Measurements from ENCODE around the gene ASTN2.

The ASTN2 gene

DNA sequence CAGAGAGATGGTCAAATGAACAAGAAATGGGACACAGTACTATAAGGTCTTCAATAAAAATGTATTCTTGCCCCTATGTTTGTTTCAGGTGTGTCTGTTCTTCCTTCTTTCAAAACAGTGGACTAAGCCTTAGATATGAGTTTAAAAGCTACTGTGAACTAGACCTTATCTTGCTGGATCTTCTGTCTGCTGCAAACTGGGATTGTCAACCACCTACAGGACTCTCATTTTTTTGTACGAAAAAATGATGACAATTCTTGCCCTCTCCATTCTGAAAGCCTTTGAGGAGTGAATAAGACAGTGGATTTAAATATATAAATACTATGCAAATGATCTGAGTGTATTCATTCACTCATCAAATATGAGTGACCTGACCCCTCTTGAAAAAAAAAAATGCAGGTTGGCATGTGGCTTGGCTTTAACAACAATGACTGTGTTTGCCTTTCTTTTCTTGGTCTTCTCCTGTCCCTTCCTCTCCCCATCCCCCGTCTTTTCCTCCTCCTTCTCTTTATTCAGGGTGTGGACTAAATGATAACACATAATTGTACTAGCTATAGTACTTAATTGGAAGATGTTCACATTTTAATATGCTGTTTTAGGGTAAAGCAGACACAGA is 963.2 kb downstream of the ASTN2 start:
- Histone ChIP-seq H3K9me2 (ENCODE audit: low read depth, low read length) (no peaks in the 10 kb centered on the region), H3K36me3 (ENCODE audit: insufficient read depth, low read length) (no peaks in the 10 kb centered on the region), H3K4me2 (ENCODE audit: low read length) (no peak overlapping the region), H3K9me3 (ENCODE audit: low read length) (no peaks in the 10 kb centered on the region), H3K4me1 (ENCODE audit: insufficient read depth, low read length, severe bottlenecking) (no peaks in the 10 kb centered on the region), H3K79me2 (ENCODE audit: insufficient read depth, low read length) (no peaks in the 10 kb centered on the region), H2AFZ (ENCODE audit: low read length) (no peak overlapping the region), H3K9ac (ENCODE audit: low read length) (no peak overlapping the region), H4K20me1 (ENCODE audit: insufficient read depth, low read length) (no peaks in the 10 kb centered on the region), H3K27me3 (ENCODE audit: insufficient read depth, low read length) (no peaks in the 10 kb centered on the region), H3F3A (ENCODE audit: insufficient read depth, low read length) (no peaks in the 10 kb centered on the region), H3K27ac (ENCODE audit: low read depth, low read length, poor library complexity, severe bottlenecking) (no peak overlapping the region), H3K4me3 (ENCODE audit: low read depth, low read length, poor library complexity, severe bottlenecking) (no peak overlapping the region)
- TF ChIP-seq EZH2 (IDR thresholded peaks at IDR 0.05; ENCODE audit: borderline replicate concordance, low read length) = no peak
- TF ChIP-seq, protein P1, sequence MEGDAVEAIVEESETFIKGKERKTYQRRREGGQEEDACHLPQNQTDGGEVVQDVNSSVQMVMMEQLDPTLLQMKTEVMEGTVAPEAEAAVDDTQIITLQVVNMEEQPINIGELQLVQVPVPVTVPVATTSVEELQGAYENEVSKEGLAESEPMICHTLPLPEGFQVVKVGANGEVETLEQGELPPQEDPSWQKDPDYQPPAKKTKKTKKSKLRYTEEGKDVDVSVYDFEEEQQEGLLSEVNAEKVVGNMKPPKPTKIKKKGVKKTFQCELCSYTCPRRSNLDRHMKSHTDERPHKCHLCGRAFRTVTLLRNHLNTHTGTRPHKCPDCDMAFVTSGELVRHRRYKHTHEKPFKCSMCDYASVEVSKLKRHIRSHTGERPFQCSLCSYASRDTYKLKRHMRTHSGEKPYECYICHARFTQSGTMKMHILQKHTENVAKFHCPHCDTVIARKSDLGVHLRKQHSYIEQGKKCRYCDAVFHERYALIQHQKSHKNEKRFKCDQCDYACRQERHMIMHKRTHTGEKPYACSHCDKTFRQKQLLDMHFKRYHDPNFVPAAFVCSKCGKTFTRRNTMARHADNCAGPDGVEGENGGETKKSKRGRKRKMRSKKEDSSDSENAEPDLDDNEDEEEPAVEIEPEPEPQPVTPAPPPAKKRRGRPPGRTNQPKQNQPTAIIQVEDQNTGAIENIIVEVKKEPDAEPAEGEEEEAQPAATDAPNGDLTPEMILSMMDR (IDR thresholded peaks at IDR 0.05; ENCODE audit: low read length) = no peak

DNA sequence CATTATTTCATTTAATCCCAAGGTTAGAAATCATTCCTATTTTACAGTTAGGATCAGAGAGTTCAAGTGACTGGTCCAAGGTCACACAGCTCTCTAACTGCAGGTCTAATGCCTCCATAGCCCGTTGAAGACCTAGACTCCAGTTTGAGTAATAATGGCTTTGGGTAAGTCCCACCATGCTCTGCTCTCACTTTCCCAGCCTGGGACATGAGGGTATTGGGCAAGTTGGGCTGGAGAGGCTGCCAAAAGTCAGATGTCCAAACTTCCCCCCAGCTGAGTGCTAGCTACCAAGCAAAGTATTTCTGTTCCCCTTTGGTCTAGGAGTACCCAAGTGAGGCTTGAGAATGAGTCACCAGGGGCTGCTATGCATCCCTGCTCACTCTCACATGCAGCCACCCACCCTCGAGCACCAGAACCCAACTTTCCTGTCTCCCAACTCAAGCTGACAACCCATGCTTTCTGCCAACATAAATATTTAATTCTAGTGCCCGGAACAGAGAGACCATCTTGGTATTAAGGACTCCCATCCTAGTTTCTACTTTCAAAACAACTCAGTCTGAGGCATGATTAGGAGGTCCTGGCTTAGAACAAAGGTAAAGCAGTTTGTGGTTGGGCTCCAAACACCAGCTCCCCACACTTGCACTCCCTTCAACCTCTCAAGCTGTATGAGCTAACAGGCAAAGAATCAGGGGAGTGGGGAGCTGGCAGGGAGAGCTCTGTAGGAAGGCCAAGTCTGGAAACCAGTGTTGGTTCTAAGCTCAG is 964.3 kb downstream of the ASTN2 start:
- TF ChIP-seq, protein P1 (IDR thresholded peaks at IDR 0.05; ENCODE audit: low read length) = no peak
- TF ChIP-seq EZH2 (IDR thresholded peaks at IDR 0.05; ENCODE audit: borderline replicate concordance, low read length) = no peak
- Histone ChIP-seq H3K4me2 (ENCODE audit: low read length) (no peak overlapping the region), H3K79me2 (ENCODE audit: insufficient read depth, low read length) (no peaks in the 10 kb centered on the region), H2AFZ (ENCODE audit: low read length) (no peak overlapping the region), H3F3A (ENCODE audit: insufficient read depth, low read length) (no peaks in the 10 kb centered on the region), H4K20me1 (ENCODE audit: insufficient read depth, low read length) (no peaks in the 10 kb centered on the region), H3K4me3 (ENCODE audit: low read depth, low read length, poor library complexity, severe bottlenecking) (no peak overlapping the region), H3K4me1 (ENCODE audit: insufficient read depth, low read length, severe bottlenecking) (no peaks in the 10 kb centered on the region), H3K9ac (ENCODE audit: low read length) (no peak overlapping the region), H3K36me3 (ENCODE audit: insufficient read depth, low read length) (no peaks in the 10 kb centered on the region), H3K9me3 (ENCODE audit: low read length) (no peaks in the 10 kb centered on the region), H3K27me3 (ENCODE audit: insufficient read depth, low read length) (no peaks in the 10 kb centered on the region), H3K9me2 (ENCODE audit: low read depth, low read length) (no peaks in the 10 kb centered on the region), H3K27ac (ENCODE audit: low read depth, low read length, poor library complexity, severe bottlenecking) (no peak overlapping the region)

DNA sequence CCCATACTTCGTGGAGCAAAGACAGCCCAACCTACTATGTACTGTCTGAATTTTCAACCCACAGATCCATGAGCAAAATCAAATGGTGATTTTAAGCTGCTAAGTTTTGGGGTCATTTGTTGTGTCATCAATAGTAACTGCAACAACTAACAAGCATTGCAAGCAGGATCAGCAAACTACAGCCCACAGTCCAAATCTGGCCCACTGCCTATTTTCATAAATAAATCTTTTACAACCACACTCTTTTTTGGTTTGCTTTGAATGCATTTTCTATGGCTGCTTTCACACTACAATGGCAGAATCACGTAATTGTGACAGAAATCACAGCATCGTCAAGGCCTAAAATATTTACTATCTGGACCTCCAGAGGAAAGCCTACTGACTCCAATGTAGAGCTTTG is 964.9 kb downstream of the ASTN2 start:
- no peaks in the 10 kb centered on the region for H4K20me1 ChIP-seq (ENCODE audit: insufficient read depth, low read length)
- H3K4me3 ChIP-seq (ENCODE audit: low read depth, low read length, poor library complexity, severe bottlenecking) = no peak overlapping the region
- H3K4me1 ChIP-seq (ENCODE audit: insufficient read depth, low read length, severe bottlenecking) = no peaks in the 10 kb centered on the region
- no peak overlapping the region for H2AFZ ChIP-seq (ENCODE audit: low read length)
- no peaks in the 10 kb centered on the region for H3K27me3 ChIP-seq (ENCODE audit: insufficient read depth, low read length)
- no peak overlapping the region for H3K27ac ChIP-seq (ENCODE audit: low read depth, low read length, poor library complexity, severe bottlenecking)
- H3K9me3 ChIP-seq (ENCODE audit: low read length) = no peaks in the 10 kb centered on the region
- H3K4me2 ChIP-seq (ENCODE audit: low read length) = no peak overlapping the region
- H3F3A ChIP-seq (ENCODE audit: insufficient read depth, low read length) = no peaks in the 10 kb centered on the region
- no peak overlapping the region for H3K9ac ChIP-seq (ENCODE audit: low read length)
- no peaks in the 10 kb centered on the region for H3K9me2 ChIP-seq (ENCODE audit: low read depth, low read length)
- H3K79me2 ChIP-seq (ENCODE audit: insufficient read depth, low read length) = no peaks in the 10 kb centered on the region
- TF ChIP-seq, protein P1 (IDR thresholded peaks at IDR 0.05; ENCODE audit: low read length) = no peak
- no peaks in the 10 kb centered on the region for H3K36me3 ChIP-seq (ENCODE audit: insufficient read depth, low read length)

Data from OCI-LY1 (cell line).